K562 (cell line): ENCODE measurements around the gene GET3. TPM values are rescaled to one million over a fixed set of nuclear protein-coding genes. Genes with fewer than 3 reads are reported as not detected.
A peak's percentile ranks its signal among the peaks of the same experiment; 100 is the strongest.

Experiments
- BRD9 ChIP-seq: fragments of 450-650 bp; IDR thresholded peaks from 2 replicates; pipeline ENCODE4 v1.6.1; 2018; ENCODE audit warnings: low read depth; ENCODE audit not compliant: partially characterized antibody
- CBX8 ChIP-seq: fragments of 200-600 bp; sonication (generic); IDR thresholded peaks from 2 replicates; pipeline ENCODE4 v1.6.1; 2012; ENCODE audit warnings: borderline replicate concordance, mixed run types, low read depth, mild to moderate bottlenecking, moderate library complexity, mixed read lengths, low read length, control low read depth, inconsistent platforms; ENCODE audit not compliant: poor library complexity, severe bottlenecking; ENCODE audit errors: extremely low read depth
- CEBPG ChIP-seq, 3 experiments: fragments of 200-800 bp in 1 of 3; sonication (Bioruptor generic) in 1 of 3; sonication (generic) in 1 of 3; formaldehyde crosslinking in 1 of 3; IDR thresholded peaks in 2 of 3; conservative IDR thresholded peaks in 1 of 3; 2 replicates each; pipeline versions ENCODE4 v1.6.1 to v1.8.0; 2016 to 2022; ENCODE audit warnings: missing compliant biosample characterization in 2 of 3, missing genetic modification characterization in 2 of 3, mild to moderate bottlenecking in 1 of 3, missing genetic modification reagents in 1 of 3
- HES1 ChIP-seq: fragments of 450-650 bp; IDR thresholded peaks from 2 replicates; pipeline ENCODE4 v1.6.1; 2016; ENCODE audit warnings: low read depth, mild to moderate bottlenecking, moderate library complexity
- MBD2 ChIP-seq: sonication (generic); IDR thresholded peaks from 2 replicates; pipeline ENCODE4 v1.6.1; 2016; ENCODE audit warnings: low read depth, borderline replicate concordance
- NFYB ChIP-seq: IDR thresholded peaks from 2 replicates; pipeline ENCODE4 v1.6.1; 2011; ENCODE audit warnings: mild to moderate bottlenecking, moderate library complexity; ENCODE audit not compliant: insufficient read length; ENCODE audit errors: extremely low read depth
- NR2C2 ChIP-seq, 2 experiments: fragments of 200-800 bp in 1 of 2; sonication (Bioruptor generic) in 1 of 2; sonication (generic) in 1 of 2; formaldehyde crosslinking in 1 of 2; IDR thresholded peaks; 2 replicates each; pipeline versions ENCODE4 v1.6.1 to v1.8.0; 2016 to 2022; ENCODE audit warnings: mild to moderate bottlenecking in 1 of 2, missing compliant biosample characterization in 1 of 2, missing genetic modification characterization in 1 of 2, missing genetic modification reagents in 1 of 2
- PML ChIP-seq: IDR thresholded peaks from 2 replicates; pipeline ENCODE4 v1.6.1; 2012; ENCODE audit warnings: low read length, inconsistent platforms
- PRPF4 ChIP-seq: fragments of 200-400 bp; formaldehyde crosslinking; IDR thresholded peaks from one replicate; pipeline ENCODE4 v1.6.1; 2017; ENCODE audit warnings: low read length, low read depth, mild to moderate bottlenecking; ENCODE audit not compliant: insufficient read depth, poor library complexity, severe bottlenecking
- PTBP1 ChIP-seq: fragments of 200-400 bp; formaldehyde crosslinking; IDR thresholded peaks from 2 replicates; pipeline ENCODE4 v1.6.1; 2017; ENCODE audit warnings: low read depth, low read length
- PTTG1 ChIP-seq: fragments of 450-650 bp; IDR thresholded peaks from 2 replicates; pipeline ENCODE4 v1.6.1; 2016; ENCODE audit warnings: low read depth, mild to moderate bottlenecking, missing genetic modification characterization, missing compliant biosample characterization
- SMARCC2 ChIP-seq: fragments of 450-650 bp; IDR thresholded peaks from 2 replicates; pipeline ENCODE4 v1.6.1; 2017; ENCODE audit warnings: antibody characterized with exemption, moderate library complexity, mild to moderate bottlenecking, low read depth
- TAL1 ChIP-seq: fragments of 450-650 bp; IDR thresholded peaks from 2 replicates; pipeline ENCODE4 v1.6.1; 2016; ENCODE audit warnings: mild to moderate bottlenecking
- polyA plus RNA-seq, 8 experiments: library from polyadenylated mRNA; depleted of rRNA in 4 of 8; stranded (reverse) in 5 of 8; unstranded in 3 of 8; fragments of >200 nt; fragmentation: Nextera tagmentation in 2 of 8; fragmentation: Illumina TruSeq in 1 of 8; extraction: Ambion mirVana in 2 of 8; extraction: Trizol in 1 of 8; gene quantifications; 2 replicates each; pipeline versions ENCODE4 v1.2.1 to v1.2.3, GENCODE V29; 2011 to 2014; ENCODE audit warnings: inconsistent platforms in 1 of 8, missing spikeins in 1 of 8
- total RNA-seq, 7 experiments: library from RNA; depleted of rRNA in 6 of 7; stranded (reverse); fragments of >200 nt in 6 of 7; fragmentation: Illumina TruSeq in 2 of 7; extraction: Trizol in 2 of 7; gene quantifications; 2 replicates each; pipeline versions ENCODE4 v1.2.1 to v1.2.3, GENCODE V29; 2011 to 2021; ENCODE audit warnings: low replicate concordance in 1 of 7
- TF ChIP-seq, protein P1 (sequence below): fragments of 150-350 bp; conservative IDR thresholded peaks from 2 replicates; pipeline ENCODE4 v1.6.1; 2014; ENCODE audit warnings: low read length
- TF ChIP-seq, protein P2 (sequence below): fragments of 450-650 bp; formaldehyde crosslinking; IDR thresholded peaks from 2 replicates; pipeline ENCODE4 v1.4.0; 2022; ENCODE audit warnings: missing genetic modification characterization
- TF ChIP-seq, protein P3 (sequence below): fragments of 450-650 bp; formaldehyde crosslinking; IDR thresholded peaks from 2 replicates; pipeline ENCODE4 v1.4.0; 2020; ENCODE audit warnings: mild to moderate bottlenecking, moderate library complexity
- TF ChIP-seq, protein P4 (sequence below): fragments of 250-450 bp; sonication (Bioruptor Pico); IDR thresholded peaks from 2 replicates; pipeline ENCODE4 v1.5.0; 2020; ENCODE audit warnings: mild to moderate bottlenecking

GET3 gene
- total and polyA plus RNA-seq, 9 of the 15 experiments (the other 6 are each of a cell fraction or from before 2014, with no cell fraction given): 8.3 to 83.5 (median 51.8) TPM

DNA sequence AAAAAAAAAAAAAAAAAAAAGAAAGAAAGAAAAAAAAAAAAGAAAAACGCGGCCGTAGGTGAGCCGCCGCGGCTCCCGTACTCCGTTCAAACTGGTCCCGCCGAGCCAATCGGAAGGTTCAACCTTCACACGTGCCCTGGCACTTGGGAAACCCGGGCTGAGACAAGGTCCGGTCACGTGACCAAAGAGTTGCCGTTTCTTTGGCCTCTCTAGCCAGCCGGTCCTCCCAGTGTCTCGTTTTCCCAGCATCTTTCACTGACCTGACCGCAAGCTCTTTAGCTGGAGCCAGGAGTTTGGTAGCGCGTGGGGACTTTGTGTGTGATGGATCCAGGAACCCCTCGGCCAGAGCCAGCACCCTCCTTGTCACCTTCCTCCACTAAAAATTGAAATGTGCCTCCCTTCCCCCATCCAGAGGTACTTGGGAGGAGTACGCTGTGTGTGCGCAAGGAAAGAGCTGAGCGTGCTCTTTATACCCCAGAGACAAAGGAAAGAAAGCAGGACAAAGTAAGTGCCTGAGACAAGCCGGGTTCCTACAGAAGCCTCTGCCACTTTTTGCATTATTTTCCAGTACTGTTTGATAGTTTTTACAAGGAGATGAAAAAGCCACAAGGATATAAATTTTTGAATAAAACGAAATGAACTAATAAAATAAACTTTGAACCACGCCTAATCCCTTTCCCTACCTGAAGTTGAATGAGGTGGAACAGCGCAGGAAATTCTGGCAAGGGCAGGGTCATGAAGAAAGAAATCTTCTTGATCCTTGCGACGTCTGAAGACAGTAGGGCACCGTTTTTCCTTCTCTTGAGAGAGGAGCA is 14.5 kb upstream of the GET3 start (continued):
- TF ChIP-seq BRD9 (no peak), PRPF4 (no peak), CBX8 (no peak), CEBPG (CRISPR knock-in tag; IDR thresholded peaks at IDR 0.05) (no peak; the same call in 1 of the 2 replicates), CEBPG (tag; conservative IDR thresholded peaks at IDR 0.05 in 1 of 2, IDR thresholded peaks at IDR 0.05 in 1 of 2) (peak in 1 of 2 experiments; percentile 61; a peak in 2 of 4 replicates), TAL1 (no peak), PTBP1 (no peak), NFYB (peak; percentile 64), PTTG1 (no peak), MBD2 (no peak; the same call in 1 of the 2 replicates), HES1 (peak; percentile 56; the same call in 1 of the 2 replicates), PML (no peak; the same call in 1 of the 2 replicates), NR2C2 (CRISPR knock-in tag; IDR thresholded peaks at IDR 0.05) (no peak), NR2C2 (tag; IDR thresholded peaks at IDR 0.05) (peak; percentile 83), SMARCC2 (no peak)
- TF ChIP-seq, protein P1, sequence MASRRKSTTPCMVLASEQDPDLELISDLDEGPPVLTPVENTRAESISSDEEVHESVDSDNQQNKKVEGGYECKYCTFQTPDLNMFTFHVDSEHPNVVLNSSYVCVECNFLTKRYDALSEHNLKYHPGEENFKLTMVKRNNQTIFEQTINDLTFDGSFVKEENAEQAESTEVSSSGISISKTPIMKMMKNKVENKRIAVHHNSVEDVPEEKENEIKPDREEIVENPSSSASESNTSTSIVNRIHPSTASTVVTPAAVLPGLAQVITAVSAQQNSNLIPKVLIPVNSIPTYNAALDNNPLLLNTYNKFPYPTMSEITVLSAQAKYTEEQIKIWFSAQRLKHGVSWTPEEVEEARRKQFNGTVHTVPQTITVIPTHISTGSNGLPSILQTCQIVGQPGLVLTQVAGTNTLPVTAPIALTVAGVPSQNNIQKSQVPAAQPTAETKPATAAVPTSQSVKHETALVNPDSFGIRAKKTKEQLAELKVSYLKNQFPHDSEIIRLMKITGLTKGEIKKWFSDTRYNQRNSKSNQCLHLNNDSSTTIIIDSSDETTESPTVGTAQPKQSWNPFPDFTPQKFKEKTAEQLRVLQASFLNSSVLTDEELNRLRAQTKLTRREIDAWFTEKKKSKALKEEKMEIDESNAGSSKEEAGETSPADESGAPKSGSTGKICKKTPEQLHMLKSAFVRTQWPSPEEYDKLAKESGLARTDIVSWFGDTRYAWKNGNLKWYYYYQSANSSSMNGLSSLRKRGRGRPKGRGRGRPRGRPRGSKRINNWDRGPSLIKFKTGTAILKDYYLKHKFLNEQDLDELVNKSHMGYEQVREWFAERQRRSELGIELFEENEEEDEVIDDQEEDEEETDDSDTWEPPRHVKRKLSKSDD: no peak
- TF ChIP-seq, protein P2, sequence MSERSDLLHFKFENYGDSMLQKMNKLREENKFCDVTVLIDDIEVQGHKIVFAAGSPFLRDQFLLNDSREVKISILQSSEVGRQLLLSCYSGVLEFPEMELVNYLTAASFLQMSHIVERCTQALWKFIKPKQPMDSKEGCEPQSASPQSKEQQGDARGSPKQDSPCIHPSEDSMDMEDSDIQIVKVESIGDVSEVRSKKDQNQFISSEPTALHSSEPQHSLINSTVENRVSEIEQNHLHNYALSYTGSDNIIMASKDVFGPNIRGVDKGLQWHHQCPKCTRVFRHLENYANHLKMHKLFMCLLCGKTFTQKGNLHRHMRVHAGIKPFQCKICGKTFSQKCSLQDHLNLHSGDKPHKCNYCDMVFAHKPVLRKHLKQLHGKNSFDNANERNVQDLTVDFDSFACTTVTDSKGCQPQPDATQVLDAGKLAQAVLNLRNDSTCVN: no peak
- TF ChIP-seq, protein P3, sequence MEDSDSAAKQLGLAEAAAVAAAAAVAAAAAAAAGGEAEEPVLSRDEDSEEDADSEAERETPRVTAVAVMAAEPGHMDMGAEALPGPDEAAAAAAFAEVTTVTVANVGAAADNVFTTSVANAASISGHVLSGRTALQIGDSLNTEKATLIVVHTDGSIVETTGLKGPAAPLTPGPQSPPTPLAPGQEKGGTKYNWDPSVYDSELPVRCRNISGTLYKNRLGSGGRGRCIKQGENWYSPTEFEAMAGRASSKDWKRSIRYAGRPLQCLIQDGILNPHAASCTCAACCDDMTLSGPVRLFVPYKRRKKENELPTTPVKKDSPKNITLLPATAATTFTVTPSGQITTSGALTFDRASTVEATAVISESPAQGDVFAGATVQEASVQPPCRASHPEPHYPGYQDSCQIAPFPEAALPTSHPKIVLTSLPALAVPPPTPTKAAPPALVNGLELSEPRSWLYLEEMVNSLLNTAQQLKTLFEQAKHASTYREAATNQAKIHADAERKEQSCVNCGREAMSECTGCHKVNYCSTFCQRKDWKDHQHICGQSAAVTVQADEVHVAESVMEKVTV: 0 out of 2 replicates have a peak, but pooled peaks have one; percentile 19
- TF ChIP-seq, protein P4, sequence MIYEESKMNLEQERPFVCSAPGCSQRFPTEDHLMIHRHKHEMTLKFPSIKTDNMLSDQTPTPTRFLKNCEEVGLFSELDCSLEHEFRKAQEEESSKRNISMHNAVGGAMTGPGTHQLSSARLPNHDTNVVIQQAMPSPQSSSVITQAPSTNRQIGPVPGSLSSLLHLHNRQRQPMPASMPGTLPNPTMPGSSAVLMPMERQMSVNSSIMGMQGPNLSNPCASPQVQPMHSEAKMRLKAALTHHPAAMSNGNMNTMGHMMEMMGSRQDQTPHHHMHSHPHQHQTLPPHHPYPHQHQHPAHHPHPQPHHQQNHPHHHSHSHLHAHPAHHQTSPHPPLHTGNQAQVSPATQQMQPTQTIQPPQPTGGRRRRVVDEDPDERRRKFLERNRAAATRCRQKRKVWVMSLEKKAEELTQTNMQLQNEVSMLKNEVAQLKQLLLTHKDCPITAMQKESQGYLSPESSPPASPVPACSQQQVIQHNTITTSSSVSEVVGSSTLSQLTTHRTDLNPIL (CRISPR knock-in tag): no peak
